Measurements from ENCODE around the gene NFE2L2. TPM values are rescaled to one million over a fixed set of nuclear protein-coding genes. Genes with fewer than 3 reads are reported as not detected.

NFE2L2 gene
- total RNA-seq, 4 donors from 2014 or later: 41.6 to 105 (median 65.2) TPM

DNA sequence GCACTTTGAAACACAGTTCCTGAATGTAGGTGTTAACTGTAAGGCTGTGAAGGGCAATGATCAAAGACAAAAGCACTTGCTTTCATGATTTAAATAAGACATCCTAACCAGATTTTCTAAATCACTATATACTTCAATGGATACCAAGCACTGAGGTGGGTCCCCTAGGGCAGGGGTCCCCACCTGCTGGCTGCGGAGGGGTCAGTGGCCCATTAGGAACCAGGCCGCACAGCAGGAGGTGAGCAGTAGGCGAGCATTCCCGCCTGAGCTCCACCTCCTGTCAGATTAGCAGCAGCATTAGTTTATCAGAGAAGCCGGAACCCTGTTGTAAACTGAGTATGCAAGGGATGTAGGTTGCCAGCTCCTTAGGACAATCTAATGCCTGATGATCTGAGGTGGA, 7.1 kb downstream of the NFE2L2 start:
- Histone ChIP-seq H3K27me3 (no peaks in the 10 kb centered on the region), H3K9me3 (no peaks in the 10 kb centered on the region), H3K4me3 (no peak overlapping the region), H3K27ac (peak overlapping the region in 2 of 4 donors; percentile 11 to 19), H3K36me3 (no peaks in the 10 kb centered on the region), H3K4me1 (peaks cover 37 to 95% (median 81%) of the 10 kb centered on the region in 4 donors)
- intact Hi-C loops (cut with DNase I; ENCODE audit: low total_unique reads): no loop called here
- in situ Hi-C loops (cut with MboI; ENCODE audit: low pct_ligation_motif_present in 1 of 4, low pct_unique_long_range_greater_than_20kb in 1 of 4, low sequenced_read_pairs in 3 of 4): no loop called here
- DNase-seq: no peak
- no peak for TF ChIP-seq POLR2AphosphoS5 (IDR thresholded peaks at IDR 0.05)
- no peak for TF ChIP-seq POLR2A (IDR thresholded peaks at IDR 0.05)
- TF ChIP-seq, protein P1, sequence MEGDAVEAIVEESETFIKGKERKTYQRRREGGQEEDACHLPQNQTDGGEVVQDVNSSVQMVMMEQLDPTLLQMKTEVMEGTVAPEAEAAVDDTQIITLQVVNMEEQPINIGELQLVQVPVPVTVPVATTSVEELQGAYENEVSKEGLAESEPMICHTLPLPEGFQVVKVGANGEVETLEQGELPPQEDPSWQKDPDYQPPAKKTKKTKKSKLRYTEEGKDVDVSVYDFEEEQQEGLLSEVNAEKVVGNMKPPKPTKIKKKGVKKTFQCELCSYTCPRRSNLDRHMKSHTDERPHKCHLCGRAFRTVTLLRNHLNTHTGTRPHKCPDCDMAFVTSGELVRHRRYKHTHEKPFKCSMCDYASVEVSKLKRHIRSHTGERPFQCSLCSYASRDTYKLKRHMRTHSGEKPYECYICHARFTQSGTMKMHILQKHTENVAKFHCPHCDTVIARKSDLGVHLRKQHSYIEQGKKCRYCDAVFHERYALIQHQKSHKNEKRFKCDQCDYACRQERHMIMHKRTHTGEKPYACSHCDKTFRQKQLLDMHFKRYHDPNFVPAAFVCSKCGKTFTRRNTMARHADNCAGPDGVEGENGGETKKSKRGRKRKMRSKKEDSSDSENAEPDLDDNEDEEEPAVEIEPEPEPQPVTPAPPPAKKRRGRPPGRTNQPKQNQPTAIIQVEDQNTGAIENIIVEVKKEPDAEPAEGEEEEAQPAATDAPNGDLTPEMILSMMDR (IDR thresholded peaks at IDR 0.05): no peak
- TF ChIP-seq EP300 (IDR thresholded peaks at IDR 0.05; ENCODE audit: low read depth): no peak
- 86% methylated on average over 5 of the region's 5 CpGs; no CpG with 5 or more reads in 1 of the 2 donors for WGBS, 2 donors (ENCODE audit: low coverage in 1 of 2)

DNA sequence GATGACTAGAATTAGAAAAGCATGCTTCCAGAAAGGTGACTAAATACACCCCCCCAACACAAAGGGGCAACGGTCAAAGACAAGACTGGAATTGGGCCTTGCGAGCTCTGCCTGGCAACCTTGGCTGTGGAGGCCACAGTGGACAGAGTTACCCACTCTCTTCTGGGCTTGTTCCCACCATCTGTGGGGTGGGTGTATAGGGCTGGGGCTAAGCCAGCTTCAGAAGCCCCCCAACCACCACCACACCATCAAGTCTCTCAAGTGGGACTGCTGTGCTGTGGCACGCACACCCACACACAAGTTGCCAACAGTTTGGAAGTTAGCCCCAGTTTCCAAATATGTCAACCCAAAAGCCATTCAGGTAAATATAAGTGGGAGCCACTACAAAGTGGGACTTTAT, 7.8 kb downstream of the NFE2L2 start:
- intact Hi-C loops (cut with DNase I; ENCODE audit: low total_unique reads) (no loop called here), in situ Hi-C loops (cut with MboI; ENCODE audit: low pct_ligation_motif_present in 1 of 4, low pct_unique_long_range_greater_than_20kb in 1 of 4, low sequenced_read_pairs in 3 of 4) (no loop called here)
- Histone ChIP-seq H3K9me3 (no peaks in the 10 kb centered on the region), H3K36me3 (no peaks in the 10 kb centered on the region), H3K4me3 (no peak overlapping the region), H3K27ac (peak overlapping the region in 3 of 4 donors; percentile 11 to 50 (median 17)), H3K27me3 (no peaks in the 10 kb centered on the region), H3K4me1 (peaks cover 44 to 98% (median 83%) of the 10 kb centered on the region in 4 donors)
- 80 to 87% methylated on average over 1 to 3 of the region's 3 CpGs for WGBS, 2 donors (ENCODE audit: low coverage in 1 of 2)
- TF ChIP-seq POLR2AphosphoS5 (IDR thresholded peaks at IDR 0.05): no peak
- TF ChIP-seq EP300 (IDR thresholded peaks at IDR 0.05; ENCODE audit: low read depth): no peak
- no peak for TF ChIP-seq POLR2A (IDR thresholded peaks at IDR 0.05)
- TF ChIP-seq, protein P1 (IDR thresholded peaks at IDR 0.05): no peak
- DNase-seq: no peak

GRCh38 chr2:177256026-177256425, 8.5 kb downstream of the NFE2L2 start:
- intact Hi-C loops (cut with DNase I; ENCODE audit: low total_unique reads): no loop called here
- 70 to 82% methylated on average over 2 of the region's 2 CpGs for WGBS, 2 donors (ENCODE audit: low coverage in 1 of 2)
- Histone ChIP-seq H3K27ac (peak overlapping the region in 2 of 4 donors; percentile 64 to 67), H3K36me3 (no peaks in the 10 kb centered on the region), H3K9me3 (no peaks in the 10 kb centered on the region), H3K4me1 (peaks cover 42 to 98% (median 83%) of the 10 kb centered on the region in 4 donors), H3K4me3 (no peak overlapping the region), H3K27me3 (no peaks in the 10 kb centered on the region)
- TF ChIP-seq, protein P1 (IDR thresholded peaks at IDR 0.05): no peak
- TF ChIP-seq POLR2AphosphoS5 (IDR thresholded peaks at IDR 0.05) (no peak), EP300 (IDR thresholded peaks at IDR 0.05; ENCODE audit: low read depth) (no peak), POLR2A (IDR thresholded peaks at IDR 0.05) (no peak)
- DNase-seq: no peak
- in situ Hi-C loops (cut with MboI; ENCODE audit: low pct_ligation_motif_present in 1 of 4, low pct_unique_long_range_greater_than_20kb in 1 of 4, low sequenced_read_pairs in 3 of 4): no loop called here

- Histone ChIP-seq H3K36me3 (no peaks in the 10 kb centered on the region), H3K4me1 (peaks cover 39 to 95% (median 78%) of the 10 kb centered on the region in 4 donors), H3K9me3 (no peaks in the 10 kb centered on the region), H3K4me3 (peak overlapping the region in 1 of 4 donors; percentile 13), H3K27me3 (no peaks in the 10 kb centered on the region), H3K27ac (peak overlapping the region; percentile 58 to 69 (median 66))
- no peak for DNase-seq
- in situ Hi-C loops (cut with MboI; ENCODE audit: low pct_ligation_motif_present in 1 of 4, low pct_unique_long_range_greater_than_20kb in 1 of 4, low sequenced_read_pairs in 3 of 4) (no loop called here), intact Hi-C loops (cut with DNase I; ENCODE audit: low total_unique reads) (no loop called here)
- no peak for TF ChIP-seq POLR2AphosphoS5 (IDR thresholded peaks at IDR 0.05)
- no peak for TF ChIP-seq EP300 (IDR thresholded peaks at IDR 0.05; ENCODE audit: low read depth)
- no peak for TF ChIP-seq POLR2A (IDR thresholded peaks at IDR 0.05)
- TF ChIP-seq, protein P1 (IDR thresholded peaks at IDR 0.05): no peak
- 20 to 34% methylated on average over 2 of the region's 2 CpGs for WGBS, 2 donors (ENCODE audit: low coverage in 1 of 2)
Measured at GRCh38 chr2:177255227-177255601, 9.3 kb downstream of the NFE2L2 start.

Measured in transverse colon (tissue), 4 donors.